K562 (cell line): Measurements from ENCODE around the gene ASPA. TPM values are rescaled to one million over a fixed set of nuclear protein-coding genes. Genes with fewer than 3 reads are reported as not detected.

Experiments
- ATF4 ChIP-seq: fragments of 450-650 bp; formaldehyde crosslinking; IDR thresholded peaks from 2 replicates; pipeline ENCODE4 v1.4.0; 2022; ENCODE audit warnings: mild to moderate bottlenecking, moderate library complexity
- BRCA1 ChIP-seq, 2 experiments: fragments of 450-650 bp in 1 of 2; sonication (generic) in 1 of 2; formaldehyde crosslinking in 1 of 2; IDR thresholded peaks; 2 replicates each; pipeline versions ENCODE4 v1.5.0 to v1.6.1; 2017 to 2020; ENCODE audit warnings: mild to moderate bottlenecking in 1 of 2, missing genetic modification reagents in 1 of 2
- CEBPB ChIP-seq: fragments of 450-650 bp; IDR thresholded peaks from 2 replicates; pipeline ENCODE4 v1.6.1; 2016; ENCODE audit warnings: missing genetic modification characterization, missing compliant biosample characterization
- CREB5 ChIP-seq: fragments of 250-450 bp; sonication (Bioruptor Pico); IDR thresholded peaks from 2 replicates; pipeline ENCODE4 v1.5.0; 2020; ENCODE audit warnings: mild to moderate bottlenecking
- ETV6 ChIP-seq, 3 experiments: fragments of 150-350 bp in 1 of 3; sonication (generic) in 1 of 3; formaldehyde crosslinking in 1 of 3; IDR thresholded peaks; 2 replicates each; pipeline versions ENCODE4 v1.6.1 to v1.8.0; 2014 to 2022; ENCODE audit warnings: borderline replicate concordance in 2 of 3, low read depth in 2 of 3, antibody characterized with exemption in 1 of 3, low read length in 1 of 3, mild to moderate bottlenecking in 1 of 3, missing genetic modification reagents in 1 of 3
- FUS ChIP-seq: fragments of 200-400 bp; formaldehyde crosslinking; optimal IDR thresholded peaks from 2 replicates; pipeline ENCODE3; 2017; ENCODE audit warnings: low read depth, low read length
- GATA2 ChIP-seq: sonication (generic); formaldehyde crosslinking; IDR thresholded peaks from 2 replicates; pipeline ENCODE4 v1.4.0; 2020; ENCODE audit warnings: mild to moderate bottlenecking, missing genetic modification reagents
- GMEB1 ChIP-seq: fragments of 250-450 bp; sonication (Bioruptor Pico); IDR thresholded peaks from 2 replicates; pipeline ENCODE4 v1.4.0; 2020; ENCODE audit warnings: mild to moderate bottlenecking
- ILF3 ChIP-seq: fragments of 450-650 bp; IDR thresholded peaks from 2 replicates; pipeline ENCODE4 v1.6.1; 2018; ENCODE audit warnings: antibody characterized with exemption, mild to moderate bottlenecking, moderate library complexity, borderline replicate concordance
- KLF6 ChIP-seq: fragments of 250-450 bp; sonication (Bioruptor Pico); IDR thresholded peaks from 2 replicates; pipeline ENCODE4 v1.4.0; 2020; ENCODE audit warnings: mild to moderate bottlenecking, moderate library complexity, borderline replicate concordance
- PURB ChIP-seq: sonication (generic); formaldehyde crosslinking; IDR thresholded peaks from 2 replicates; pipeline ENCODE4 v1.9.0; 2021; ENCODE audit warnings: low read depth, mild to moderate bottlenecking, missing genetic modification reagents
- RB1 ChIP-seq: fragments of 450-650 bp; IDR thresholded peaks from 2 replicates; pipeline ENCODE4 v1.6.1; 2017; ENCODE audit warnings: low read depth, mild to moderate bottlenecking
- THRB ChIP-seq: fragments of 450-650 bp; formaldehyde crosslinking; conservative IDR thresholded peaks from 2 replicates; pipeline ENCODE4 v1.4.0; 2022; ENCODE audit warnings: mild to moderate bottlenecking, missing genetic modification characterization
- ZNF263 ChIP-seq: sonication (generic); formaldehyde crosslinking; IDR thresholded peaks from 2 replicates; pipeline ENCODE4 v1.8.0; 2022; ENCODE audit warnings: mild to moderate bottlenecking, missing genetic modification reagents, borderline replicate concordance
- ZNF316 ChIP-seq: fragments of 450-650 bp; IDR thresholded peaks from 2 replicates; pipeline ENCODE4 v1.6.1; 2016
- ZNF592 ChIP-seq: fragments of 450-650 bp; IDR thresholded peaks from 2 replicates; pipeline ENCODE4 v1.6.1; 2017; ENCODE audit warnings: antibody characterized with exemption, mild to moderate bottlenecking
- polyA plus RNA-seq, 8 experiments: library from polyadenylated mRNA; depleted of rRNA in 4 of 8; stranded (reverse) in 5 of 8; unstranded in 3 of 8; fragments of >200 nt; fragmentation: Nextera tagmentation in 2 of 8; fragmentation: Illumina TruSeq in 1 of 8; extraction: Ambion mirVana in 2 of 8; extraction: Trizol in 1 of 8; gene quantifications; 2 replicates each; pipeline versions ENCODE4 v1.2.1 to v1.2.3, GENCODE V29; 2011 to 2014; ENCODE audit warnings: inconsistent platforms in 1 of 8, missing spikeins in 1 of 8
- total RNA-seq, 7 experiments: library from RNA; depleted of rRNA in 6 of 7; stranded (reverse); fragments of >200 nt in 6 of 7; fragmentation: Illumina TruSeq in 2 of 7; extraction: Trizol in 2 of 7; gene quantifications; 2 replicates each; pipeline versions ENCODE4 v1.2.1 to v1.2.3, GENCODE V29; 2011 to 2021; ENCODE audit warnings: low replicate concordance in 1 of 7

The ASPA gene
- total and polyA plus RNA-seq, 9 of the 15 experiments (the other 6 are each of a cell fraction or from before 2014, with no cell fraction given): not detected

GRCh38 chr17:3535253-3535995 is 59.6 kb downstream of the ASPA start (continued):
- TF ChIP-seq ZNF592: no peak
- TF ChIP-seq ETV6 (IDR thresholded peaks at IDR 0.05; ENCODE audit: borderline replicate concordance in 1 of 2, low read depth in 2 of 2, low read length in 1 of 2): 0 out of 4 replicates have a peak, but pooled peaks have one; percentile 20 to 26
- TF ChIP-seq ETV6 (CRISPR knock-in tag; IDR thresholded peaks at IDR 0.05; ENCODE audit: borderline replicate concordance): no peak
- peak; percentile 98 for TF ChIP-seq ZNF263 (CRISPR knock-in tag)
- TF ChIP-seq RB1: 0 out of 2 replicates have a peak, but pooled peaks have one; percentile 19
- 0 out of 2 replicates have a peak, but pooled peaks have one; percentile 23 for TF ChIP-seq THRB (CRISPR knock-in tag)
- no peak for TF ChIP-seq ILF3
- no peak for TF ChIP-seq KLF6 (CRISPR knock-in tag)
- TF ChIP-seq GMEB1 (CRISPR knock-in tag): peak; percentile 55
- no peak for TF ChIP-seq ATF4 (CRISPR knock-in tag)
- TF ChIP-seq CREB5: no peak
- no peak for TF ChIP-seq CEBPB (tag)
- no peak for TF ChIP-seq BRCA1 (IDR thresholded peaks at IDR 0.05)
- TF ChIP-seq BRCA1 (CRISPR knock-in tag; IDR thresholded peaks at IDR 0.05): no peak
- no peak for TF ChIP-seq ZNF316
- no peak for TF ChIP-seq GATA2 (CRISPR knock-in tag)
- no peak for TF ChIP-seq PURB (CRISPR knock-in tag)
- no peak for TF ChIP-seq FUS
